Trophoblast cell (in vitro differentiated cells and primary cell): ENCODE results near the gene GARNL3.

Experiments used
- DNase-seq, 2 donors: peaks; one replicate each; pipeline ENCODE4 v3.0.0-alpha.2; 2016
- H2AFZ ChIP-seq: 2 replicates; pipeline ENCODE4 v1.6.1; 2013; ENCODE audit warnings: low read length, moderate library complexity, mild to moderate bottlenecking; ENCODE audit not compliant: insufficient read depth, poor library complexity
- H2AK5ac ChIP-seq: 2 replicates; pipeline ENCODE4 v1.6.1; 2013; ENCODE audit warnings: mild to moderate bottlenecking, low read length
- H2BK120ac ChIP-seq: 2 replicates; pipeline ENCODE4 v1.6.1; 2013; ENCODE audit warnings: low read length, mild to moderate bottlenecking, moderate library complexity; ENCODE audit not compliant: insufficient read depth, poor library complexity
- H2BK12ac ChIP-seq: 2 replicates; pipeline ENCODE4 v1.6.1; 2013; ENCODE audit warnings: mild to moderate bottlenecking, low read length, moderate library complexity
- H2BK5ac ChIP-seq: 2 replicates; pipeline ENCODE4 v1.6.1; 2013; ENCODE audit warnings: low read length, low read depth, moderate library complexity, mild to moderate bottlenecking; ENCODE audit not compliant: poor library complexity
- H3K14ac ChIP-seq: 2 replicates; pipeline ENCODE4 v1.6.1; 2013; ENCODE audit warnings: mild to moderate bottlenecking, low read length
- H3K18ac ChIP-seq: 2 replicates; pipeline ENCODE4 v1.6.1; 2013; ENCODE audit warnings: mild to moderate bottlenecking, low read length
- H3K23ac ChIP-seq: 2 replicates; pipeline ENCODE4 v1.6.1; 2013; ENCODE audit warnings: low read length
- H3K27ac ChIP-seq: 2 replicates; pipeline ENCODE4 v1.5.1; 2013; ENCODE audit warnings: low read depth, mild to moderate bottlenecking, inconsistent platforms, low read length, moderate library complexity
- H3K27me3 ChIP-seq: 2 replicates; pipeline ENCODE4 v1.6.1; 2013; ENCODE audit warnings: inconsistent platforms, mild to moderate bottlenecking, low read length, moderate library complexity; ENCODE audit not compliant: insufficient read depth
- H3K36me3 ChIP-seq, 2 experiments: 1 replicate in 1 of 2; 2 replicates in 1 of 2; pipeline ENCODE4 v1.6.1; 2013; ENCODE audit warnings: low read length in 2 of 2, mild to moderate bottlenecking in 2 of 2, moderate library complexity in 1 of 2; ENCODE audit not compliant: insufficient read depth in 2 of 2, control insufficient read depth in 1 of 2
- H3K4ac ChIP-seq: 2 replicates; pipeline ENCODE4 v1.6.1; 2013; ENCODE audit warnings: low read depth, mild to moderate bottlenecking, low read length, moderate library complexity
- H3K4me1 ChIP-seq, 2 experiments: 1 replicate in 1 of 2; 2 replicates in 1 of 2; pipeline ENCODE4 v1.6.1; 2013; ENCODE audit warnings: low read length in 2 of 2, mild to moderate bottlenecking in 2 of 2, moderate library complexity in 1 of 2; ENCODE audit not compliant: insufficient read depth in 2 of 2, control insufficient read depth in 1 of 2
- H3K4me2 ChIP-seq: 2 replicates; pipeline ENCODE4 v1.6.1; 2013; ENCODE audit warnings: inconsistent platforms, mild to moderate bottlenecking, low read length, moderate library complexity
- H3K4me3 ChIP-seq: 2 replicates; pipeline ENCODE4 v1.5.1; 2013; ENCODE audit warnings: mild to moderate bottlenecking, low read depth, low read length, inconsistent platforms
- H3K79me1 ChIP-seq: one replicate; pipeline ENCODE4 v1.6.1; 2013; ENCODE audit warnings: low read length
- H3K79me2 ChIP-seq: 2 replicates; pipeline ENCODE4 v1.6.1; 2013; ENCODE audit warnings: low read length, mild to moderate bottlenecking; ENCODE audit not compliant: control insufficient read depth, insufficient read depth, poor library complexity
- H3K9ac ChIP-seq: 2 replicates; pipeline ENCODE4 v1.6.1; 2013; ENCODE audit warnings: mild to moderate bottlenecking, low read length
- H3K9me3 ChIP-seq: 2 replicates; pipeline ENCODE4 v1.6.1; 2013; ENCODE audit warnings: low read depth, mild to moderate bottlenecking, control low read depth, inconsistent platforms, low read length; ENCODE audit not compliant: insufficient read depth
- H4K12ac ChIP-seq: 2 replicates; pipeline ENCODE4 v1.6.1; 2013; ENCODE audit warnings: low read depth, mild to moderate bottlenecking, low read length, moderate library complexity
- H4K8ac ChIP-seq: 2 replicates; pipeline ENCODE4 v1.6.1; 2013; ENCODE audit warnings: low read depth, mild to moderate bottlenecking, low read length, moderate library complexity
- H4K91ac ChIP-seq: one replicate; pipeline ENCODE4 v1.6.1; 2013; ENCODE audit warnings: low read depth, mild to moderate bottlenecking, low read length, moderate library complexity
- WGBS: extraction: QIAGEN DNeasy Blood & Tissue Kit; methylation state at CpG from one replicate; pipeline ENCODE4 v1.1.7; 2013; ENCODE audit warnings: missing lambda C conversion rate; ENCODE audit not compliant: insufficient read length, insufficient coverage; ENCODE audit errors: extremely low coverage; 5-methylcytosine and 5-hydroxymethylcytosine counted together

Gene GARNL3

GRCh38 chr9:127295005-127295404, 30.4 kb downstream of the GARNL3 start:
- H3K23ac ChIP-seq: no peak overlapping the region
- H2BK5ac ChIP-seq: no peak overlapping the region
- H3K4ac ChIP-seq: no peak overlapping the region
- no CpG with 5 or more reads among the region's 1 CpG for WGBS
- no peak for DNase-seq
- no peaks in the 10 kb centered on the region for H3K79me1 ChIP-seq
- H3K4me1 ChIP-seq: peaks cover 0 to 3% of the 10 kb centered on the region in 2 experiments
- no peak overlapping the region for H3K4me2 ChIP-seq
- H2BK120ac ChIP-seq: no peak overlapping the region
- H3K79me2 ChIP-seq: no peaks in the 10 kb centered on the region
- no peaks in the 10 kb centered on the region for H3K36me3 ChIP-seq
- no peak overlapping the region for H3K9ac ChIP-seq
- no peak overlapping the region for H4K12ac ChIP-seq
- no peaks in the 10 kb centered on the region for H3K9me3 ChIP-seq
- H2BK12ac ChIP-seq: no peak overlapping the region
- no peak overlapping the region for H3K14ac ChIP-seq
- H3K27ac ChIP-seq: no peak overlapping the region
- no peak overlapping the region for H4K8ac ChIP-seq
- no peak overlapping the region for H3K4me3 ChIP-seq
- no peak overlapping the region for H2AK5ac ChIP-seq
- no peaks in the 10 kb centered on the region for H3K27me3 ChIP-seq
- H2AFZ ChIP-seq: no peak overlapping the region
- no peak overlapping the region for H4K91ac ChIP-seq
- no peak overlapping the region for H3K18ac ChIP-seq

GRCh38 chr9:127300886-127301447, 36.4 kb downstream of the GARNL3 start:
- Histone ChIP-seq H2AK5ac (no peak overlapping the region), H3K4me2 (no peak overlapping the region), H3K14ac (no peak overlapping the region), H4K8ac (no peak overlapping the region), H2BK5ac (no peak overlapping the region), H3K9ac (no peak overlapping the region), H4K12ac (no peak overlapping the region), H3K4ac (no peak overlapping the region), H2BK120ac (no peak overlapping the region), H2BK12ac (no peak overlapping the region), H3K36me3 (no peaks in the 10 kb centered on the region), H3K9me3 (no peaks in the 10 kb centered on the region), H3K4me3 (no peak overlapping the region), H3K18ac (no peak overlapping the region), H3K27ac (no peak overlapping the region), H3K27me3 (no peaks in the 10 kb centered on the region), H3K79me2 (no peaks in the 10 kb centered on the region), H3K23ac (no peak overlapping the region), H3K4me1 (no peaks in the 10 kb centered on the region), H4K91ac (no peak overlapping the region), H3K79me1 (no peaks in the 10 kb centered on the region), H2AFZ (no peak overlapping the region)
- WGBS: no CpG with 5 or more reads among the region's 3 CpGs
- no peak for DNase-seq

- Histone ChIP-seq H2BK12ac (peak overlapping the region; percentile 24), H3K4ac (no peak overlapping the region), H3K27me3 (no peaks in the 10 kb centered on the region), H2AFZ (no peak overlapping the region), H3K18ac (no peak overlapping the region), H3K14ac (no peak overlapping the region), H3K36me3 (no peaks in the 10 kb centered on the region), H2BK120ac (no peak overlapping the region), H3K23ac (no peak overlapping the region), H2BK5ac (no peak overlapping the region), H3K79me1 (no peaks in the 10 kb centered on the region), H3K4me2 (no peak overlapping the region), H3K27ac (no peak overlapping the region), H3K4me1 (peaks cover 0 to 2% of the 10 kb centered on the region in 2 experiments), H4K8ac (no peak overlapping the region), H4K91ac (no peak overlapping the region), H2AK5ac (no peak overlapping the region), H3K79me2 (no peaks in the 10 kb centered on the region), H4K12ac (no peak overlapping the region), H3K4me3 (no peak overlapping the region), H3K9ac (no peak overlapping the region), H3K9me3 (no peaks in the 10 kb centered on the region)
- DNase-seq: no peak
- WGBS: no CpG with 5 or more reads among the region's 1 CpG
Measured at GRCh38 chr9:127303830-127304229, 39.3 kb downstream of the GARNL3 start.

GRCh38 chr9:127305206-127305837, 40.7 kb downstream of the GARNL3 start:
- H3K27me3 ChIP-seq: no peaks in the 10 kb centered on the region
- no peak overlapping the region for H3K4me2 ChIP-seq
- no peak overlapping the region for H3K18ac ChIP-seq
- no peak overlapping the region for H3K9ac ChIP-seq
- DNase-seq: no peak
- no peak overlapping the region for H2BK5ac ChIP-seq
- H2BK120ac ChIP-seq: no peak overlapping the region
- H2AK5ac ChIP-seq: no peak overlapping the region
- H3K9me3 ChIP-seq: no peaks in the 10 kb centered on the region
- no CpG with 5 or more reads among the region's 1 CpG for WGBS
- no peak overlapping the region for H2BK12ac ChIP-seq
- peaks cover 0 to 2% of the 10 kb centered on the region in 2 experiments for H3K4me1 ChIP-seq
- no peak overlapping the region for H2AFZ ChIP-seq
- no peak overlapping the region for H3K14ac ChIP-seq
- H3K79me1 ChIP-seq: no peaks in the 10 kb centered on the region
- H3K4me3 ChIP-seq: no peak overlapping the region
- no peak overlapping the region for H3K4ac ChIP-seq
- no peak overlapping the region for H4K12ac ChIP-seq
- H3K27ac ChIP-seq: no peak overlapping the region
- H4K91ac ChIP-seq: no peak overlapping the region
- H3K36me3 ChIP-seq: no peaks in the 10 kb centered on the region
- no peaks in the 10 kb centered on the region for H3K79me2 ChIP-seq
- H4K8ac ChIP-seq: no peak overlapping the region
- no peak overlapping the region for H3K23ac ChIP-seq
